ENCODE results near the gene POLR2C. TPM values are rescaled to one million over a fixed set of nuclear protein-coding genes. Genes with fewer than 3 reads are reported as not detected.
"Not testable (repeated sequence)": the region's sequence is repeated elsewhere in the genome, so short reads cannot be mapped to it uniquely, and the experiment has no call there.

Gene POLR2C
- total RNA-seq, 1 donor from 2014 or later: 52.1 TPM

DNA sequence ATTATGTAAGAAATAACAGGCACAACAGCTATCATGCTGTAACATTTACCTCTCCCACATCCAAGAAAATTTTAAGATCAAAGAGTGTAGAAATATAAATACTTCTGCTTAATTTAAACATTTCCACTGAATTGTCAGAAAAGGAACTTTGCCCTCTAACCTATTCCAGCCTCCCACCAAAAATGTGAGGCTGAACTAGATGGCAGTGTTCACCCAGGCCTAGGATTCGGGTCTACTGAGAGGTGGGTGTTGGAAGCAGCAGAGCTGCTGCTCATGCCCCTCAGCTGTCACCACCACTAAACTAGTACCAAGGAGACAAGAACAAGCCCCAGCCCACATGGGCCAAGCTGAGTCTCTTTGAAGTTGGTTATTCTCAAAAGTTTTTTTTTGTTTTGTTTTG lies 26.6 kb upstream of the POLR2C start:
- H3K4me3 Mint-ChIP-seq (ENCODE audit: unreplicated experiment): no peak overlapping the region
- no peak for DNase-seq (ENCODE audit: low spot score)
- H3K27ac Mint-ChIP-seq (ENCODE audit: unreplicated experiment): no peak overlapping the region
- H3K4me1 Mint-ChIP-seq (ENCODE audit: unreplicated experiment): no peaks in the 10 kb centered on the region
- H3K27me3 Mint-ChIP-seq (ENCODE audit: unreplicated experiment): peaks cover 2% of the 10 kb centered on the region
- no peak for TF ChIP-seq CTCF (IDR thresholded peaks at IDR 0.05; ENCODE audit: unreplicated experiment)
- peaks cover 5% of the 10 kb centered on the region for H3K9me3 Mint-ChIP-seq (ENCODE audit: unreplicated experiment)
- H3K36me3 Mint-ChIP-seq (ENCODE audit: low read depth, unreplicated experiment): peaks cover 56% of the 10 kb centered on the region

DNA sequence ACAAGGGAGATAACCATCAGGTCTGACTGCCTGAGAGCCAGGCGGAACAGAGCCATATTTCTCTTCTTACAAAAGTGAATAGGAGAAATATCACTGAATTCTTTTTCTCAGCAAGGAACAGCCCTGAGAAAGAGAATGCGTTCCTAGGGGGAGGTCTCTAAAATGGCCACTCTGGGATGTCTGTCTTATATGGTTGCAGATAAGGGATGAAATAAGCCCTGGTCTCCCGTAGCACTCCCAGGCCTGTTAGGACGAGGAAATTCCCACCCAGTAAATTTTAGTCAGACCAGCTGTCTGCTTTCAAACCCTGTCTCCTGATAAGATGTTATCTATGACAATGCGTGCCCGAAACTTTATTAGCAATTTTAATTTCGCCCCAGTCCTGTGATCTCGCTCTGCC lies 22.5 kb upstream of the POLR2C start:
- not testable (repeated sequence) for H3K27ac Mint-ChIP-seq (ENCODE audit: unreplicated experiment); H3K4me1 Mint-ChIP-seq (ENCODE audit: unreplicated experiment); H3K9me3 Mint-ChIP-seq (ENCODE audit: unreplicated experiment); H3K27me3 Mint-ChIP-seq (ENCODE audit: unreplicated experiment); DNase-seq (ENCODE audit: low spot score)
- Mint-ChIP-seq H3K4me3 (ENCODE audit: unreplicated experiment) (peak overlapping the region; percentile 76), H3K36me3 (ENCODE audit: low read depth, unreplicated experiment) (peaks cover 43% of the 10 kb centered on the region)

DNA sequence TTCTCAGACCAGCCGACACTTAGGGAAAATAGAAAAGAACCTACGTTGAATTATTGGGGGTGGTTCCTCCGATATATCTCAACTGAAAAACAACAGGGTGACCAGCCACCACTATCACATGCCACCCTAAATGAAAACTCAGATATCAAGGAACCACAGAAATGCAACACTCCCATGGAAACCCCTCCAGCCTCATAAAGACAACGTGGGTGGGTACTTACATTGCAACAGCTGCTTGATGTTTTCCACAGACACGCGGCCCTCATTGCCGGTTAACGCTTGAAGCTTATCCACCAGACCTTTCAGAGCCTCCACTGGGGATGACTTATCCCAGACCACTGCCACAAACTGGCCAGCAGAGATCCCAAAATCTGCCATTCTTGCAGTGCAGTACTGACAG lies 21.9 kb upstream of the POLR2C start:
- DNase-seq (ENCODE audit: low spot score); H3K9me3 Mint-ChIP-seq (ENCODE audit: unreplicated experiment); H3K27me3 Mint-ChIP-seq (ENCODE audit: unreplicated experiment); H3K4me1 Mint-ChIP-seq (ENCODE audit: unreplicated experiment); H3K27ac Mint-ChIP-seq (ENCODE audit: unreplicated experiment): not testable (repeated sequence)
- Mint-ChIP-seq H3K36me3 (ENCODE audit: low read depth, unreplicated experiment) (peaks cover 40% of the 10 kb centered on the region), H3K4me3 (ENCODE audit: unreplicated experiment) (peak overlapping the region; percentile 76)

- H3K27me3 Mint-ChIP-seq (ENCODE audit: unreplicated experiment): peaks cover 2% of the 10 kb centered on the region
- DNase-seq (ENCODE audit: low spot score): no peak
- no peak overlapping the region for H3K4me3 Mint-ChIP-seq (ENCODE audit: unreplicated experiment)
- peaks cover 9% of the 10 kb centered on the region for H3K9me3 Mint-ChIP-seq (ENCODE audit: unreplicated experiment)
- H3K4me1 Mint-ChIP-seq (ENCODE audit: unreplicated experiment): peaks cover 10% of the 10 kb centered on the region
- TF ChIP-seq CTCF (IDR thresholded peaks at IDR 0.05; ENCODE audit: unreplicated experiment): no peak
- H3K27ac Mint-ChIP-seq (ENCODE audit: unreplicated experiment): no peak overlapping the region
- peaks cover 23% of the 10 kb centered on the region for H3K36me3 Mint-ChIP-seq (ENCODE audit: low read depth, unreplicated experiment)
Observed at GRCh38 chr16:57444711-57445110, 17.8 kb upstream of the POLR2C start.

DNA sequence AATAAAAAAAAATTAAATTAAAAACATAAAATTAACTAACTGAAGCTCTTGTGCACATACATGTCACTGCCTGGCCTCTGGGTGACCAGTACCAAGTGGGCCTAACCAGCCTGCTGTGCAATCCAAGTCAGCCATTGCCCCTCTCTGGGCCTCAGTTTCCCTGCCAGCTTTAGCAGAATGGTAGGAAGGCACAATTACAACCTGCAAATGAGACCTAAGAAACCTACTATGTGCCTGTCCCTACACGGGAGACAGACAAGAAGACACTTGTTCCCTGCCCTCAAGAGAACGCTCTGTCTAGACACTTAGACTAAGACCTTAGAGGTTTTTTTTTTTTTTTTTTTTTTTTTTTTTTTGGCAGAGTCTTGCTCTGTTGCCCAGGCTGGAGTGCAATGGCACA lies 17.0 kb upstream of the POLR2C start:
- H3K27me3 Mint-ChIP-seq (ENCODE audit: unreplicated experiment): peaks cover 2% of the 10 kb centered on the region
- H3K4me1 Mint-ChIP-seq (ENCODE audit: unreplicated experiment): peaks cover 10% of the 10 kb centered on the region
- H3K27ac Mint-ChIP-seq (ENCODE audit: unreplicated experiment): no peak overlapping the region
- H3K36me3 Mint-ChIP-seq (ENCODE audit: low read depth, unreplicated experiment): peaks cover 16% of the 10 kb centered on the region
- peaks cover 5% of the 10 kb centered on the region for H3K9me3 Mint-ChIP-seq (ENCODE audit: unreplicated experiment)
- no peak for DNase-seq (ENCODE audit: low spot score)
- no peak for TF ChIP-seq CTCF (IDR thresholded peaks at IDR 0.05; ENCODE audit: unreplicated experiment)
- no peak overlapping the region for H3K4me3 Mint-ChIP-seq (ENCODE audit: unreplicated experiment)

- Mint-ChIP-seq H3K27me3 (ENCODE audit: unreplicated experiment) (peaks cover 2% of the 10 kb centered on the region), H3K4me3 (ENCODE audit: unreplicated experiment) (peak overlapping the region; percentile 95), H3K27ac (ENCODE audit: unreplicated experiment) (peak overlapping the region; percentile 74), H3K36me3 (ENCODE audit: low read depth, unreplicated experiment) (peaks cover 5% of the 10 kb centered on the region), H3K4me1 (ENCODE audit: unreplicated experiment) (peaks cover 10% of the 10 kb centered on the region), H3K9me3 (ENCODE audit: unreplicated experiment) (peaks cover 5% of the 10 kb centered on the region)
- no peak for TF ChIP-seq CTCF (IDR thresholded peaks at IDR 0.05; ENCODE audit: unreplicated experiment)
- no peak for DNase-seq (ENCODE audit: low spot score)
Observed at GRCh38 chr16:57446531-57447185, 15.8 kb upstream of the POLR2C start.
